Stimulated activated CD4-positive, alpha-beta T cell treated with anti-CD3 and anti-CD28 coated beads, Interleukin-15, amount 100 ng/mL, for 24 hours (primary cell): ENCODE data around the gene PPP6R2.
A peak's percentile ranks its signal among the peaks of the same experiment; 100 is the strongest.

ENCODE experiments used
- DNase-seq: peaks from one replicate; pipeline ENCODE4 v3.0.0-alpha.2; 2020

PPP6R2 gene

DNA sequence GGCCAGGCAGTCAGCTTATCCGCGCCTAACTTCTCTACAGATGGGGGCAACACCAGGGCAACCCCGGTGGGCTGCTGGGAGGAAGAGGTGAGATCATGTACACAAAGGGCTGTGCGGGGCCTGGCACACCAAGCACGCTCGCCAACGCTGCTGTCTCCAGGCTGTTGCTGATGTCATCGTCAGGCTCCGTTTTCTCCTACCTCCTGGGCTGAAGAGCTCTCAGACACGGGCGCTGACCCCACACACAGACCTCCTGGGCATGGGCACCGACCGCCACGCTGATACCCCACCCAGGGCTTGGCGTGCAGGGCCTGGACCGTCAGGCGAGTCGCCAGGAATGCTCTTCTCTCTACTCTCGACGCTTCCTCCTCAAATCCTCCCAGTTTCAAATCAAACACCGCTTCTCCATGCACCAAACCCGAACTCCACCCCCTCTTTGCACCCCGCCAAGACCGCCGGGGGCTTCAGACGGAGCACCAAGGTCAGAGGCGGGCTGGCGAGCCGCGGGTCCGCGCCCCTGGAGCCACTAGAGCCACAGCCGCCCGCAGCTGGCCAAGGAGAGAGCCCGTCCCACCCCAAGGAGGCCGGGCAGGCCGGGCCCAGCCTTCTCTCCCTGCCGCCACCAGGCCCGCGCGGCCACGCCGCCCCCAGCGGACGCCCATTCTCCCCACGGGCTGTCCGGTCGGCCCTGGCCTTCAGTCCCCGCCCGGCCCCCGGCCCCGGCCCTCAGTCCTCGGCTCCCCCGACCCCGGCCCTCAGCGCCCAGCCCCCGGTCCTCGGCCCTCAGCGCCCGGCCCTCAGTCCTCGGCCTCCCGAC lies 130.9 kb downstream of the PPP6R2 start:
- DNase-seq, result peak; percentile 60

DNA sequence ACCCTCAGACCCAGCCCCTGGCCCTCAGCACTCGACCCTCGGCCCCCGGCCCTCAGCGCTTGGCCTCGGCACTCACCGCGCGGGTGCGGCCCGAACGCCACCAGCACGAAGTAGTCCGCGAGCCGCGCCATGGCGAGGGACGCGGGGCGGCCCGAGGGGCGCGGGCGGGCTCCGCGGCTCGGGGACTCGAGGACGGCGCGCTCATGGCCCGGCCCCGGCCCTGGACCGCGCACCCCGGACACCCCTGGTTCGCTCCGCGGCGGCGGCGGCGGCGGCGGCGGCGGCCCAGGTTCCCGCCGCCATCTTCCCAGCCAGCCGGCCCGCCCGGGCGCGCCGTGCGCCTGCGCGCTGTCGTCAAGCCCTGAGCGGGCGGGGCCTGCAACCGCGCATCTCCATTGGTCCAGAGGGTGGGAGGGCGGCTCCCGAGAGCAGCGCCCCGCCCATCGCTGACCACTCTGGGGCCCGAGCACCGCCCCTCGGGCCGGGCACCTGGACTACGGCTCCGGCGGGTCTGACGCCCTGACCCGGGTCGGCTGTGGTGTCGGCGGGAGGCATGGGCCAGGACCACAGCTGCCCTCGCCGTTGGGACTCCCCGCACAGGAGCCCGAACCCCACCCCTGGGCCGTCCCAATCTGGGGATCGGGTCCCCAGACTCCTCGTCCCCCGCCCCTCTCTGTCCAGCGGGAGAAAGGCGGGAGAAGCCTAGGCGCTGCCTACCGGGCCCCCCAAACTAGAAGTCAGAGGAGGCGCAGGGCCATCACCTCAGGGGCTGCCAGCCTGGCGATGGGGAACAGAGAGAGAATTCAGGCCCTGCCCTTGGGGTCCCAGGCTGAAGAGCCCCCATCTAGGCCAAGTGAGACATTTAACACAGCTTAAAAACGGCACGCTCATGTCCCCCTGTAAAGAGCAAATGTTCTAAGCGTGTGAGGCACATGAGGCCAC lies 131.9 kb downstream of the PPP6R2 start, which contains the start of gene SBF1:
Gene SBF1, minus strand, starts transcription at position 326 of the 942 bp plus-strand sequence. Its CDS starts 195 bp downstream, at position 131.
- DNase-seq, result peak; percentile 92

DNA sequence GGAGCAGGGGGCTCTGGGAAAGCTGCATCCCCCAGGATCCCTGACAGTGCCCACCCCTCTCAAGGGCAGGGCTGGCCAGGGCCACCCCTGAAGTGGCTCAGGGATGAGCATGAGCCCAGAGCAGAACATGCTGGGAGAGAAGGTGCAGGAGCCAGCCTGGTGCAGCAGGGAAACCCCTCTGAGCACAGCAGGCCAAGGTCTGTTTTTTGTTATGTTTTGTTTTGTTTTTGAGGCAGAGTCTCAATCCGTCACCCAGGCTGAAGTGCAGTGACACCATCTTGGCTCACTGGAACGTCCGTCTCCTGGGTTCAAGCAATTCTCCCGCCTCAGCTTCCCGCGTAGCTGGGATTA lies 132.5 kb downstream of the PPP6R2 start:
- no peak for DNase-seq

DNA sequence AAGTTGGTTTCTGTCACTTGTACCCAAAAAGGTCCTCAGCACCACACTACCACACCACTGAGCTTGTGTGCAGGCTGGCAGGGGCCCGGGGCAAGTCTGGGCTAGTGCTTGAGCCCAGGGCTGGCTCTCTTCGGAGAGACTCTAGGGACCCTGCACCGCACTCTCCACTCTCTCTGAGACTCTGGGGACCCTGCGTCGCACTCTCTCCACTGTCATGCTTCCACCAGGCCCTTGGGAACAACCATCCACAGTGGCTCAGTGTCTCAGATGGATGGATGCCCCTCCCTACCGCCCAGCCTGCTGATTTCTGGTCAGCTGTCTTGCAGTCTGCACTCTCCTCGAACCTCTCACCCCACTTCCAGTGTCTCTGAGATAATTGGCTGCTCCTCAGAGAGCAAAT lies 133.7 kb downstream of the PPP6R2 start:
- DNase-seq, result no peak

DNA sequence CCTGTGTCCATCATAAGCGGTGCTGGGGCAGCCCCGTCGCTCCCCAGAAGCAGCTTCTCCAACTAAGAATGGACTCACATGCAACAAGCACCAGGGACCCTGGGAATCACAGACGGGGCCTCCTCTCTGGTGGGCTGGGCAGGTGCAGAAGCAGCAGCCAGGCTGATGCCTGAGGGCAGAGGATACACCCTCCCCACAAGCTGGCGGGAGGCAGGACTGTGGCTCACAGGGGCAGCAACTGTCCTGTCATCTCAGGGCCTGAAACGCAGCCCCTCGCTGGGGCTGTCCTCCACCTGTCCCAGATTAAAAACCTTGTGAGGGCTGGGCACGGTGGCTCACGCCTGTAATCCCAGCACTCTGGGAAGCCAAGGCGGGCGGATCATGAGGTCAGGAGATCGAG lies 134.8 kb downstream of the PPP6R2 start:
- DNase-seq, result no peak

DNA sequence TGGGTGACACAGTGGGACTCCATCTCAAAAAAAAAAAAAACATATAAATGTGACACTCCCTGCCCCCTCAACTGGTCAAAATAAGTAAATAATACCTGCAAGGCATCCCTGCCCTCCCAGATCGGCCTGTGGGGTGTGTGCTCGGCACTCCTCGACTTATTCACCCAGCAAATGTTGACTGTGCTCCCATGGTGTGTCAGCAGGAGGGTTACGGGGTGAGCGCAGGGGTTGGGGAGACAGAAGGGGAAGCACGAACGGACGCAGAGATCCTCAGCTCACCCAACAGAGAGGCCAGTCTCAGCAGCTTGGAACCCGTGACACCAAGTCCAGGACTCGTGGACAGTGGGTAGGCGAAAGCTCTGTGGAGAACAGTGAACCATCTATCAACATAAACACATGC lies 136.6 kb downstream of the PPP6R2 start:
- DNase-seq, result no peak

DNA sequence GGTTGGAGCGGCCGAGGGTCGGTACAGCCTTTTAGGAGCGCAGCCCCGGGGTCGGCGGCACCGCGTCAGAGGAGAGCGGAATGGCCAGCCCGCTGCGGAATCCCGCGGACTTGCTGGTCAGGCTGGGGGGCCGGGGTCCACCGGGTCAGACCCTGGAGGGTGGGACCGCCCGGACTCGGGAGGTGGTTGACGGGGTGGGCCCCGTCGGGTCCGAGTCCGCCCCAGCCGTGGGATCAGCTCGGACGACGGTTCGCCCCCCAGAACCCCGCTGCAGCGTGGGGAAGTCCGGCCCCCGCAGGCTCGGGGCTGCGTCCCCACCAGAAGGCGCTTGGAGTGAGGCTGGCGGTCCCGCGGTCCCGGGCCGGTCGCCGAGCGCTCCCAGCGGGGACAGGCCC lies 137.9 kb downstream of the PPP6R2 start:
- DNase-seq, result no peak

DNA sequence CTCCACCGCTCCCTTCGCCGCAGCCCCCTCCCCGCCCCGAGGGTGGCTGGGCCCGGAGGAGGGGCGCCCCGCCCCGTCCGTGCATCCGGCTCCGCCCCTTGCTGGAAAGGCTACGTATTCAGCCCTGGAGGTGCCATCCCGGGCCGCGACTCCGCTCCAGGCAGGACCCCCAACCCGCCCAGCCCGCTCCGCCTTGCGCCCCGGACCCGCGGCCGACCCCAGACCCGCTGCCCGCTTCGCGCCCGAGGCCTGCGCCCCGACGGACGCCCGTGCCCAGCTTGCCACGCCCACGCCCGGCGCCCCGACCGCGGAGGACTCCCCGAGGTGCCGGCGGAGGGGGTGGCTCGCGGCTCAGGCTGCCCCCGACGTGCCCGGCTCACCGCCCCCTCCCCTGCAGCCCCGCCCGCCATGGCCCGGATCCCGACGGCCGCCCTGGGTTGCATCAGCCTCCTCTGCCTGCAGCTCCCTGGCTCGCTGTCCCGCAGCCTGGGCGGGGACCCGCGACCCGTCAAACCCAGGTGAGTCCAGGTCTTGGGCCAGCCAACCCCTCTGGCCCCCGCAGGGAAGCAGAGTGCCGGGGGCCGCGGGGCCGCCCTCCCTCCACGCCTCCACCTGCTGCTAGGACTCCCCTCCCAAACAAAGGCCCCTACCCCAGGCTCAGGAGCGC lies 138.4 kb downstream of the PPP6R2 start, which contains the start of gene ADM2:
Gene ADM2, plus strand, starts transcription at position 104 of the 667 bp plus-strand sequence. Its CDS starts 305 bp downstream, at position 409.
- peak; percentile 78 for DNase-seq

DNA sequence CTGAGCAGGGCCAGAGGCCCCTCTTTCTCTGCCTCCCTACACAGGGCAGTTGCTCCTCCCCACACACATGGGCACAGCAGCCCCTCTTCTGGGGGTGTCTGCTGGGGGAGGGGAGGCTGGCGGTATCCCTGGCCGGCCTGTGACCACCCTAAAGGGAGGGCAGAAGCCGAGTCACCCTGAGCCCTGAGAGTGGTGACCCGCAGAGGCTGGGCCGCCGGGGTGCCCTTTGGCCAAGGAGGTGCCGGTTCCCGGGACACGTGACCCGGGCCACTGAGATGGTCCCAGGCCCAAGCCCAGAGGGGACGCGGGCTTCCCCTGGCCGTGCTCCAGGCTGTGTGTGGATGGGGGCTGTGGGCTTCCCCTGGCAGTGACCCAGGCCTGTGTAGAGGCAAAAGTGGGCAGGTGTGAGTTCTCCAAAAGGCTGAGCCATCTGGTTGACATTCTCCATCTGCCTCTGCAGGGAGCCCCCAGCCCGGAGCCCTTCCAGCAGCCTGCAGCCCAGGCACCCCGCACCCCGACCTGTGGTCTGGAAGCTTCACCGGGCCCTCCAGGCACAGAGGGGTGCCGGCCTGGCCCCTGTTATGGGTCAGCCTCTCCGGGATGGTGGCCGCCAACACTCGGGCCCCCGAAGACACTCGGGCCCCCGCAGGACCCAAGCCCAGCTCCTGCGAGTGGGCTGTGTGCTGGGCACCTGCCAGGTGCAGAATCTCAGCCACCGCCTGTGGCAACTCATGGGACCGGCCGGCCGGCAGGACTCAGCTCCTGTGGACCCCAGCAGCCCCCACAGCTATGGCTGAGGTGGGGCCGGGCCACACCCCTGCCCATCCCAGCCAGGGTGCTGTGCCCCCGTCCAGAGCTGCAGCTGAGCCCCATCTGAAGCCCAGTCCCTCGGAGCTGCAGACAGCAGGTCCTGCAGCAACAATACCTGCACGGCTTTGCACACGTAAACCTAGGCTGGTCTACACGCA lies 139.3 kb downstream of the PPP6R2 start:
- DNase-seq, result no peak

DNA sequence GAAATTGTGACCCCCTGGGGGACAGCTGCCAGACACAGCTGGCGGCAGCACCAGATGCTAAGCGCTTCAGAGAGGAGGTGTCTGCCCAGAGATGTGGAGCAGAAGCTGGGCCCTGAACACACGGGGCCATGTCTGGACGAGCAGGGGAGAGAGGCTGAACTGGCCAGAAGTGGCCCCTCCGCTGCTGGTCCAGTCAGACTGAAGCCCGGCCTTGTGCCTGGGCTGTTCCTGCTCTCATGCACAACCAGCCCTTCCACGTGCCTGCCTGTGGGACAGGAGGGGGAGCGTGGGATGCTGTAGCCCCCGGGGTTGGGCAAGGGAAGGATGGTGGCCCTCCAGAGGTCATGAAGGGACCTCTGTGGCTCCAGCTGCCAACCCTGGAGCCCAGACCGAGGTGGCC lies 140.0 kb downstream of the PPP6R2 start:
- DNase-seq, result no peak

DNA sequence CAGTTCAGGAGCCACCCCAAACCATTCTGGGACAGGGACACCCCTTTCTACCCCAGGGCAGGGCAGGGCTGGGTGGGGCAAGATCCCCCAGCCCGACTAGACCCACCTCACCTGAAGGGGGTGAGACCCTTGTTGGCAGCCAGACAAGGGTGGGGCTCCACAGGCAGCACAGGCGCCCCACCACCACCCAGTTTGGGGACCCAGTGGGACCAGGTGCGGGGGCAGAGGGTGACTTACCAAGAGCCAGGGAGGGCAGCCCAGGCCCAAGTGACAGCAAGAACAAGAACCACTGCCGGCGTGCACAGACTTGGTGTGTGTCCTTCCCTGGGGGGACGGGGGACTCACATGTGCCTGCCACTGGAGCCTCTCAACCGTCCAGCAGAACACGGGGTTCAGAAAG lies 140.4 kb downstream of the PPP6R2 start:
- DNase-seq, result no peak

DNA sequence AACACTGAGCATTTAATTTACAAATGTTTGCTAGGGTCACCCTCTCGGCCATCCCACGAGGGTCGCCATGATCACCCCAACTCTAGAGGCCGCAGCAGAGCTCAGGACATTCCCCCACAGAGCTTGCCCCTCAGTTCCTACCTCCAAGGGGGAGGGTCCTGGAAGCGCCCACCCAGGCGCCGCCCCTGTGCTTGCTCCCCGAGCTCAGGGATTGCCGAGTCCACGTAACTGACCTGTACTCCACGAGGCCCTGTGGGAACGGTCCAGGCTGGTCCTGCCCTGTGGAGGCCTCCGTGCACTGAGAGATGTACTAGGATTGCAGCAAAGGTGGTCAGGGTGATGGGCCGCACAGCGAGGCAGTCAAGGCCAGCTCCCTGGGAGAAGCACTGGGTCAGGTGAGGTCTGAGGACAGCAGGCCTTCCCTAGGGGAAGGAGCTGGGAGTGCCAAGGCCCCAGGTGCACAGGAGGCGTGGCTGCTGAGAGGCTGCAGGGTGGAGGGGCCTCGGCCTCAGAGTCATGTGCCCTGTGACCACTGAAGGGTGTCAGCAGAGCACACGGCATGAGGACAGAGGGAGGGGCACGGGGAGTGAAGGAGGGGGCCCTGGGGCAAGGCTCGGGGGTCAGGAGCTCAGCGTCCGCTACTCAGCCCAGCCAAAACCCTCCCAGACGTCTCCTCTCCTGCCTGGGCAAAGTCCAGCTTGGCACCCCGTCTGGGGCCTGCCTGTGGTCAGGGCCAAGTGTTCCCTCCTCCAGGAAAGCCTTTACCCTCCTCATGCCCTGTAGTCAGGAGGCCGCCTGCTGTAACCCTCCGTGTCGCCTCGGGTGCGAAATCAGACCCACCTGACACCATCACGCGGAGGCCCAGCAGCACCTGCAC lies 141.1 kb downstream of the PPP6R2 start:
- no peak for DNase-seq

DNA sequence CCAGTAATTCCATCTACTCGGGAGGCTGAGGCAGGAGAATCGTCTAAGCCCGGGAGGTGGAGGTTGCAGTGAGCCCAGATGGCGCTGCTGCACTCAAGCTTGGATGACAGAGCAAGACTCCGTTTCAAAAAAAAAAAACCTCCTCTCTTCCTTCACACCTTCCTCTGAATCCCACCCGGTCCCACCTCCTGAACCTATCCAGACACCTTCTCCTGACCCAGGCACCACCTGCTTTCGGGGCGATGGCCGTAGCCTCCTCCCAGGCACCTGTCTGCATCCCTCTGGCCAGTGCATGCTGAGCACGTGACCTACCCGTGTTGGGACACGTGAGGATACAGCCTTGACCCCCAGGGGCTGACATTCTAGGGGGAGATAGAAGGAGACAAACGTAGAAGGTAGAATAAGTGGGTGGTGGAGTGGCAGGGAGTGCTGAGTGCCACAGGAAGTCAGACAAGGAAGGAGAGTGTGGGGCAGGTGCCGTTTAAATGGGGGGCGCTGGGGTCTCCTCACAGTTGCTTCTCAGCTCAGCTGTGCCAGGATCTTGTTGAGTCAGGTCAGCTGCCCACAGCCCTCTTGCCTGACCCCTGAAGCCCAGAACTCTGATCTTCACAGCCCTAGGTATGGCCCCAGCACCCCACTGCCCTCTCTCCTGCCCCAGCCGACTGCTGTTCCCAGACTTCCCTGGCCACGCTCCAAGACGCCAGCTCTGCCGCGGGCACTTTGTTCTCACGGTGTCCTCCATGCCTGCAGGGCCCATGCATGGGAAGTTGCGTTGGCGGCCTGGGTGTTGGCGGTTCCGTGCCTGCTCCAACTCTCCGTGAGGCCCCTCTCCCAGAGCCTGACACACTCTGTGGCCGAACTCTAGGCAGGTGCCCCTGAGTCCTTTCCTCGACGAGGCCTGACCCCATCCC lies 142.3 kb downstream of the PPP6R2 start:
- no peak for DNase-seq

DNA sequence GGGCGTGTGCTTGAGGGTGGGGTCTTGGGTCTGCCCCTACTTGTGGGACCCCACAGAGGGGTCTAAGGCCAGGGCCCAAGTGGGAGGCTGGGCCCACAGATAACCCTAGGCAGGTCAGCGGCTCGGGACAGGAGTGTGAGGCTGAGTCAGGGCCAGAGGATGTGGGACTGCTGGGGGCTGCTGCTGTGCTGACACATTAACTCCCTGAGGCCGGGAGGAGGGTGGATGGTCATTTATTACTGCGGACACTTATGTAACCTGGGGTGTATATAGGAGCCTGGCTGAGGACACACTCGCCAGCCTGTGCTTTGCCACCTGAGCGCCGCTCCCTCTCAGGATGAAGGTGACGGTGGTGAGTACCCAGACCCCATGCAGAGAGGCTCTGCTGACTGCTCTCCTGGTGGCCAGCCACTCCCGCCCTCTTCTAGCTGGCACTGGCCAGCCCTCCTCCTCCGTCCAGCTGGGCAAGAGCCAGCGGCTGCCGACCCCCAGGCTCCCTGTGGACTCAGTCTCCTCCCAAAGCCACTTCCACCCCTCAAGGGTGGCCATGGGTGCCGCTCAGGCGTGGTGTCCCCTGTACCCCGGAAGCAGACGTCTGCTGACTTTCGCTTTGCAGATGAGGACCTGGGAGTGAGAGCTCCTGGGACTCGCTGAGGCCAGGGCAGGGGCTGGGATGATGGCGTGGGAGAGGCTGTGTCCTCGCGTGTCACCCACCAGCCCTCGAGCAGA lies 143.6 kb downstream of the PPP6R2 start, which contains the start of gene MIOX:
Gene MIOX, plus strand, starts transcription at position 299 of the 729 bp plus-strand sequence. Its CDS starts 39 bp downstream, at position 338.
- DNase-seq, result no peak

DNA sequence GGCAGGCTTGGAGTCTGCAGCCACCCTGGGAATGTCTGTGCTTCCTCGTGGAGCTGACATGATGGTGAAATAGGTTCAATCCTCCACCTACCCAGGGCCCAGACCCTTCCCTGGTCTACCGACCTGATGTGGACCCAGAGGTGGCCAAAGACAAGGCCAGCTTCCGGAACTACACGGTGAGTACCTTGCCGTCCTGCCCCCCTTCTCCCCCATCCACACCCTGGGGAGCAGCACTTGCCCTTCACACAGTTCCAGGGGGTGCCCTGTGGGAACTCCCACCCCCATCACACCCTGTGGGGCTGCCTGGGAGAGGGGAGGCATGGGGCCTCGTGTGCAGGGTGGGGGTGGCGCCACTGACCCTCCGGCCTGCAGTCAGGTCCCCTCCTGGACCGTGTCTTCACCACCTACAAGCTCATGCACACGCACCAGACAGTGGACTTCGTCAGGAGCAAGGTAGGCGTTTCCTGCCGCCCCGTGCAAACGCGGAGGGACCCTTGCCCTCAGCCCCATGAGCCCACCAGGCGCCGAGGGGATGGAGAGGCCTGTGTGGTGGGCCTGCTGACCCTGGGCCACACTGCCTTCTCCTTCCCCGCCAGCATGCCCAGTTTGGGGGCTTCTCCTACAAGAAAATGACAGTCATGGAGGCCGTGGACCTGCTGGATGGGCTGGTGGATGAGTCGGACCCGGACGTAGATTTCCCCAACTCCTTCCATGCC lies 144.3 kb downstream of the PPP6R2 start:
- DNase-seq, result no peak

DNA sequence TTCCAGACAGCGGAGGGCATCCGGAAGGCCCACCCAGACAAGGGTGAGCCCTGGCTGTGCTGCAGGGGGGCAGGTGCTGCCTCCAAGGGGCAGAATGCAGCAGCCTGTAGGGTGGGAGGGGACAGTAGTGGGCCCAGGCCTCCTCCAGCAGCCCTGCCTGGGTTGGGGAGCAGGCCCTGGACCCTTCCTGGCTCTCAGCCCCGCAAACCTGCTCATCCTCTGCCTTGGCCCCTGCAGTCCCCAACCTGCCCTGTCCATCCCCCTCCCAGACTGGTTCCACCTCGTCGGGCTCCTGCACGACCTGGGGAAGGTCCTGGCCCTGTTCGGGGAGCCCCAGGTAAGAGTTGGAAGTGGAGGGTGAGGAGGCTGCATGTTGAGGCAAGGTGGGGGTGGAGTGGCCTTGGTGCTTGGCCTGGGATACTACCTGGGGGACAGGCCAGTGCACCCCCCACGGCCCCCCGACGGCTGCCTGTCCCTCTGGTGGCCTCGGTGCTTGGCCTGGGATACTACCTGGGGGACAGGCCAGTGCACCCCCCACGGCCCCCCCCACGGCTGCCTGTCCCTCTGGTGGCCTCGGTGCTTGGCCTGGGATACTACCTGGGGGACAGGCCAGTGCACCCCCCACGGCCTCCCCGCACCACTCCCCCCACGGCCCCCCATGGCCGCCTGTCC lies 145.0 kb downstream of the PPP6R2 start:
- no peak for DNase-seq

DNA sequence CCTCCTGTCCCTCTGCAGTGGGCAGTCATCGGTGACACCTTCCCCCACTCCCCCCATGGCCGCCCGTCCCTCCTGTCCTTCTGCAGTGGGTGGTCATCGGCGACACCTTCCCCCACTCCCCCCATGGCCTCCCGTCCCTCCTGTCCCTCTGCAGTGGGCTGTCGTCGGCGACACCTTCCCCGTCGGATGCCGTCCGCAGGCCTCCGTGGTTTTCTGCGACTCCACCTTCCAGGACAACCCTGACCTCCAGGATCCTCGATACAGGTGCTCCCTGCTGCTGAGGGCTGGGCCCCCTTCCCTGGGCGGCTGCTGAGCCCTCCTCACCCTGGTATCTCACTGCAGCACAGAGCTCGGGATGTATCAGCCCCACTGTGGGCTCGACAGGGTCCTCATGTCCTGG lies 145.8 kb downstream of the PPP6R2 start:
- no peak for DNase-seq
